ENCODE data around the gene PCDHGB7. TPM values are rescaled to one million over a fixed set of nuclear protein-coding genes. Genes with fewer than 3 reads are reported as not detected.
"Not testable (repeated sequence)": the region's sequence is repeated elsewhere in the genome, so short reads cannot be mapped to it uniquely, and the experiment has no call there.

The PCDHGB7 gene
- total and polyA plus RNA-seq, 4 donors = 0.74 to 3.1 (median 1.2) TPM

DNA sequence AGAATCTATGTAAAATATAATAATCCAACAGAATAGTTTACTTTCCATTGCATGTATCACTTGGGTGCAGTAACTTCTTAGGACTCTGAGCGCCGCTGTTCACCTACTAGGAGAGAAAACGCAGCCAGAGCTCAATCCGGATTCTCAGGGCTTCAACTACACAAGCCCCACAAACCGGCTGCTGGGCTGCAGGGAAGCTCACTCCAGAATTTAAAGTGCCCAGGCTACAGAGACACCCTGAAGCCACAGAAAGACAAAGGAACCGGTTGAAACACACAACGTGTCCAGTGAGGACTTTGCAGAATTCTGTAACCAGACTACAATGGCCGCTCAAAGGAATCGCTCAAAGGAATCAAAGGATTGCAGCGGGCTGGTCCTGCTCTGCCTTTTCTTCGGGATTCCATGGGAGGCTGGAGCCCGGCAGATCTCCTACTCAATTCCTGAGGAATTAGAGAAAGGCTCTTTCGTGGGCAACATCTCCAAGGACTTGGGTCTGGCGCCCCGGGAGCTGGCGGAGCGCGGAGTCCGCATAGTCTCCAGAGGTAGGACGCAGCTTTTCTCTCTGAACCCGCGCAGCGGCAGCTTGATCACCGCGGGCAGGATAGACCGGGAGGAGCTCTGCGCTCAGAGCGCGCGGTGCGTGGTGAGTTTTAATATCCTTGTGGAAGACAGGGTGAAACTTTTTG lies 4.5 kb upstream of the PCDHGB7 start, which contains the start of gene PCDHGA10:
PCDHGA10 (plus strand) TSS at position 134 of the 686 bp plus-strand sequence; CDS start at position 323, 189 bp downstream.
- Histone ChIP-seq H3K9ac (ENCODE audit: low read depth in 1 of 2, low read length in 2 of 2) (peak within 1 kb of the TSS in 1 of 2 donors; percentile 33), H3K27me3 (ENCODE audit: control insufficient read depth in 4 of 4, insufficient read depth in 4 of 4, low read length in 3 of 4) (peaks cover 0 to 2% (median 0%) of the 10 kb centered on the region in 4 donors), H3K36me3 (ENCODE audit: control insufficient read depth in 4 of 4, insufficient read depth in 3 of 4, low read depth in 1 of 4, low read length in 3 of 4) (no peaks in the 10 kb centered on the region), H3K4me1 (ENCODE audit: control insufficient read depth in 4 of 4, insufficient read depth in 4 of 4, low read length in 3 of 4) (peaks cover 0 to 6% (median 2%) of the 10 kb centered on the region in 4 donors), H3K4me3 (ENCODE audit: low read depth in 1 of 3, low read length in 3 of 3) (peak within 1 kb of the TSS; percentile 38 to 83 (median 68)), H3K27ac (ENCODE audit: low read depth in 1 of 2, low read length in 2 of 2) (peak within 1 kb of the TSS in 1 of 2 donors; percentile 44), H3K9me3 (ENCODE audit: control insufficient read depth in 4 of 4, low read length in 3 of 4) (peaks cover 26 to 63% (median 27%) of the 10 kb centered on the region in 4 donors)
- TF ChIP-seq HNF4G (IDR thresholded peaks at IDR 0.05) = no peak
- TF ChIP-seq, protein P1, sequence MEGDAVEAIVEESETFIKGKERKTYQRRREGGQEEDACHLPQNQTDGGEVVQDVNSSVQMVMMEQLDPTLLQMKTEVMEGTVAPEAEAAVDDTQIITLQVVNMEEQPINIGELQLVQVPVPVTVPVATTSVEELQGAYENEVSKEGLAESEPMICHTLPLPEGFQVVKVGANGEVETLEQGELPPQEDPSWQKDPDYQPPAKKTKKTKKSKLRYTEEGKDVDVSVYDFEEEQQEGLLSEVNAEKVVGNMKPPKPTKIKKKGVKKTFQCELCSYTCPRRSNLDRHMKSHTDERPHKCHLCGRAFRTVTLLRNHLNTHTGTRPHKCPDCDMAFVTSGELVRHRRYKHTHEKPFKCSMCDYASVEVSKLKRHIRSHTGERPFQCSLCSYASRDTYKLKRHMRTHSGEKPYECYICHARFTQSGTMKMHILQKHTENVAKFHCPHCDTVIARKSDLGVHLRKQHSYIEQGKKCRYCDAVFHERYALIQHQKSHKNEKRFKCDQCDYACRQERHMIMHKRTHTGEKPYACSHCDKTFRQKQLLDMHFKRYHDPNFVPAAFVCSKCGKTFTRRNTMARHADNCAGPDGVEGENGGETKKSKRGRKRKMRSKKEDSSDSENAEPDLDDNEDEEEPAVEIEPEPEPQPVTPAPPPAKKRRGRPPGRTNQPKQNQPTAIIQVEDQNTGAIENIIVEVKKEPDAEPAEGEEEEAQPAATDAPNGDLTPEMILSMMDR (IDR thresholded peaks at IDR 0.05; ENCODE audit: low read depth, low read length, missing input control) = peak; percentile 66
- TF ChIP-seq RAD21 (IDR thresholded peaks at IDR 0.05) = peak; percentile 81
- TF ChIP-seq YY1 (IDR thresholded peaks at IDR 0.05) = peak; percentile 72
- no peak for TF ChIP-seq NR2F2 (IDR thresholded peaks at IDR 0.05)
- DNase-seq (ENCODE audit: low spot score) = peak; percentile 50
- 12% methylated on average over 31 of the region's 31 CpGs for WGBS

DNA sequence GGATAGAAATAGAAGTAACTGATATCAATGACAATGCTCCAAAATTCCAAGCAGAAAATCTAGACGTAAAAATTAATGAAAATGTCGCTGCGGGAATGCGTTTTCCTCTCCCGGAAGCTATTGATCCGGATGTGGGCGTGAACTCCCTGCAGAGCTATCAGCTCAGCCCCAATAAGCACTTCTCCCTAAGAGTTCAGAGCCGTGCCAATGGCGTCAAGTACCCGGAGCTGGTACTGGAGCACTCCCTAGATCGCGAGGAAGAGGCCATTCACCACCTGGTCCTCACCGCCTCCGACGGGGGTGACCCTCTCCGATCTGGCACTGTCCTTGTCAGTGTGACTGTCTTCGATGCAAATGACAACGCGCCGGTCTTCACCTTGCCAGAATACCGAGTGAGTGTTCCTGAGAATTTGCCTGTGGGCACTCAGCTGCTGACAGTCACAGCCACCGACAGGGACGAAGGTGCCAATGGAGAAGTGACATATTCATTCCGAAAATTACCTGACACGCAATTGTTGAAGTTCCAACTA lies 3.9 kb upstream of the PCDHGB7 start:
- WGBS = 14% methylated on average over 25 of the region's 25 CpGs
- peaks cover 0 to 2% (median 0%) of the 10 kb centered on the region in 4 donors for H3K27me3 ChIP-seq (ENCODE audit: control insufficient read depth in 4 of 4, insufficient read depth in 4 of 4, low read length in 3 of 4)
- no peak for DNase-seq (ENCODE audit: low spot score)

DNA sequence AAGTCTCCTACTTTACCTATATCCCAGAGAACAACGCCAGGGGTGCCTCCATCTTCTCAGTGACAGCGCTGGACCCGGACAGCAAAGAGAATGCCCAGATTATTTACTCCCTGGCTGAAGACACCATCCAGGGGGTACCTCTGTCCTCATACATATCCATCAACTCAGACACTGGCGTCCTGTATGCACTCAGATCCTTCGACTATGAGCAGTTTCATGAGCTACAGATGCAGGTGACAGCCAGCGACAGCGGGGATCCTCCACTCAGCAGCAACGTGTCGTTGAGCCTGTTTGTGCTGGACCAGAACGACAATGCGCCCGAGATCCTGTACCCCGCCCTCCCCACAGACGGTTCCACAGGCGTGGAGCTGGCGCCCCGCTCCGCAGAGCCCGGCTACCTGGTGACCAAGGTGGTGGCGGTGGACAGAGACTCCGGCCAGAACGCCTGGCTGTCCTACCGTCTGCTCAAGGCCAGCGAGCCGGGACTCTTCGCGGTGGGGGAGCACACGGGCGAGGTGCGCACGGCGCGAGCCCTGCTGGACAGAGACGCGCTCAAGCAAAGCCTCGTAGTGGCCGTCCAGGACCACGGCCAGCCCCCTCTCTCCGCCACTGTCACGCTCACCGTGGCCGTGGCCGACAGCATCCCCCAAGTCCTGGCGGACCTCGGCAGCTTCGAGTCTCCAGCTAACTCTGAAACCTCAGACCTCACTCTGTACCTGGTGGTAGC lies 2.8 kb upstream of the PCDHGB7 start:
- H3K36me3 ChIP-seq (ENCODE audit: control insufficient read depth in 4 of 4, insufficient read depth in 3 of 4, low read depth in 1 of 4, low read length in 3 of 4); H3K27me3 ChIP-seq (ENCODE audit: control insufficient read depth in 4 of 4, insufficient read depth in 4 of 4, low read length in 3 of 4); H3K4me1 ChIP-seq (ENCODE audit: control insufficient read depth in 4 of 4, insufficient read depth in 4 of 4, low read length in 3 of 4); DNase-seq (ENCODE audit: low spot score); H3K27ac ChIP-seq (ENCODE audit: low read depth in 1 of 2, low read length in 2 of 2); H3K9ac ChIP-seq (ENCODE audit: low read depth in 1 of 2, low read length in 2 of 2): not testable (repeated sequence)
- Histone ChIP-seq H3K9me3 (ENCODE audit: control insufficient read depth in 4 of 4, low read length in 3 of 4) (peaks cover 35 to 67% (median 37%) of the 10 kb centered on the region in 4 donors), H3K4me3 (ENCODE audit: low read depth in 1 of 3, low read length in 3 of 3) (peak overlapping the region in 2 of 3 donors; percentile 42 to 83)
- 51% methylated on average over 46 of the region's 46 CpGs for WGBS

More for the DNA sequence above, 3.9 kb upstream of the PCDHGB7 start:
- TF ChIP-seq NR2F2 (IDR thresholded peaks at IDR 0.05) (no peak), FOXA2 (IDR thresholded peaks at IDR 0.05) (no peak), GABPA (IDR thresholded peaks at IDR 0.05 in 1 of 2, conservative IDR thresholded peaks at IDR 0.05 in 1 of 2) (peak in 1 of 2 donors; percentile 16), HNF4A (conservative IDR thresholded peaks at IDR 0.05) (no peak), HNF4G (IDR thresholded peaks at IDR 0.05) (no peak), EGR1 (IDR thresholded peaks at IDR 0.05; ENCODE audit: low read depth in 2 of 2) (no peak), YY1 (IDR thresholded peaks at IDR 0.05) (no peak)
- TF ChIP-seq, protein P1 (IDR thresholded peaks at IDR 0.05; ENCODE audit: low read depth, low read length, missing input control) = no peak
- H3K4me1 ChIP-seq (ENCODE audit: control insufficient read depth in 4 of 4, insufficient read depth in 4 of 4, low read length in 3 of 4) = peaks cover 0 to 6% (median 2%) of the 10 kb centered on the region in 4 donors
- peak overlapping the region; percentile 38 to 83 (median 68) for H3K4me3 ChIP-seq (ENCODE audit: low read depth in 1 of 3, low read length in 3 of 3)
- no peak overlapping the region for H3K9ac ChIP-seq (ENCODE audit: low read depth in 1 of 2, low read length in 2 of 2)
- peaks cover 31 to 67% (median 32%) of the 10 kb centered on the region in 4 donors for H3K9me3 ChIP-seq (ENCODE audit: control insufficient read depth in 4 of 4, low read length in 3 of 4)
- H3K27ac ChIP-seq (ENCODE audit: low read depth in 1 of 2, low read length in 2 of 2) = peak overlapping the region in 1 of 2 donors; percentile 44
- no peaks in the 10 kb centered on the region for H3K36me3 ChIP-seq (ENCODE audit: control insufficient read depth in 4 of 4, insufficient read depth in 3 of 4, low read depth in 1 of 4, low read length in 3 of 4)

DNA sequence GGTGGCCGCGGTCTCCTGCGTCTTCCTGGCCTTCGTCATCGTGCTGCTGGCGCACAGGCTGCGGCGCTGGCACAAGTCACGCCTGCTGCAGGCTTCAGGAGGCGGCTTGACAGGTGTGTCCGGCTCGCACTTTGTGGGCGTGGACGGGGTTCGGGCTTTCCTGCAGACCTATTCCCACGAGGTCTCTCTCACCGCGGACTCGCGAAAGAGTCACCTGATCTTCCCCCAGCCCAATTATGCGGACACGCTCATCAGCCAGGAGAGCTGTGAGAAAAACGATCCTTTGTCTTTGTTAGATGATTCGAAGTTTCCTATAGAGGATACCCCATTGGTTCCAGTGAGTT lies 2.2 kb upstream of the PCDHGB7 start:
- H3K4me3 ChIP-seq (ENCODE audit: low read depth in 1 of 3, low read length in 3 of 3) = not testable (repeated sequence)

More for the DNA sequence above, 2.2 kb upstream of the PCDHGB7 start:
- not testable (repeated sequence) for H3K27me3 ChIP-seq (ENCODE audit: control insufficient read depth in 4 of 4, insufficient read depth in 4 of 4, low read length in 3 of 4); H3K36me3 ChIP-seq (ENCODE audit: control insufficient read depth in 4 of 4, insufficient read depth in 3 of 4, low read depth in 1 of 4, low read length in 3 of 4); H3K4me1 ChIP-seq (ENCODE audit: control insufficient read depth in 4 of 4, insufficient read depth in 4 of 4, low read length in 3 of 4); H3K27ac ChIP-seq (ENCODE audit: low read depth in 1 of 2, low read length in 2 of 2); DNase-seq (ENCODE audit: low spot score); H3K9ac ChIP-seq (ENCODE audit: low read depth in 1 of 2, low read length in 2 of 2)
- peaks cover 33 to 66% (median 36%) of the 10 kb centered on the region in 4 donors for H3K9me3 ChIP-seq (ENCODE audit: control insufficient read depth in 4 of 4, low read length in 3 of 4)
- WGBS = 48% methylated on average over 24 of the region's 24 CpGs

All from liver (tissue), 9 donors.